ENCODE results near the gene SLC26A2.

DNA sequence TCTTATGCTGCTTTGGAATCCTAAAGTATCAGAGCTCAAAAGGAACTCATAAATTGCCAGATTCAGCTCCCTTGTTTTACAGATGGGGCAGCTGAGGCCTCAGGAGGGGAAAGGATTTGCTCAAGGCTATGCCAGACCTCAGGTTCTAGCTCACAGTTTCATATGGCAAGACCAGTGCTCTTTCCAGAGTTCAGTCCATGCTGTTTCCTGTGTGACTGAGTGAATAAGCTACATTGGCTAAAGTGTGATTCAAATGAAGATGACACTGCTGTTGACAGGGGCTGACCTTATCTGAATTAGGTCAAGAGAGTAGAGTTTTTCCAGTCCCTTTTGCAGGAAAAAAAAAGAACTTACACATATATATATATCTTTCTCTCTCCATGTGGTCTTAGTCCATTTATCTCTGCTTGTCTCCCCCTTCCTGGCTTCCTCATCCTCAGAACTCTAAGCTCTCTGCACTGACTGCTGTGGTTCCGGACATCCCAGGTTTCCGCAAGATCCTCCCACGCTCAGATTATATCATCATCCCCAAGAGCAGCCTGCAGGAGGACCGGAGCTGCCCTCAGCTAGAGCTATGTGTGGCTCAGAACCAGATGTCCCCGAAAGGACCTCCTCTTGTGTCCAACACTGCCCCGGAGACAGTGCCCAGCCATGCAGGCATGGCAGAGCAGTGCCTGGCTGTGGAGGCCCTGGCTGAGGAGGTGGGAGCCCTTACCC lies 49.3 kb downstream of the SLC26A2 start:
- TF ChIP-seq, protein P1, sequence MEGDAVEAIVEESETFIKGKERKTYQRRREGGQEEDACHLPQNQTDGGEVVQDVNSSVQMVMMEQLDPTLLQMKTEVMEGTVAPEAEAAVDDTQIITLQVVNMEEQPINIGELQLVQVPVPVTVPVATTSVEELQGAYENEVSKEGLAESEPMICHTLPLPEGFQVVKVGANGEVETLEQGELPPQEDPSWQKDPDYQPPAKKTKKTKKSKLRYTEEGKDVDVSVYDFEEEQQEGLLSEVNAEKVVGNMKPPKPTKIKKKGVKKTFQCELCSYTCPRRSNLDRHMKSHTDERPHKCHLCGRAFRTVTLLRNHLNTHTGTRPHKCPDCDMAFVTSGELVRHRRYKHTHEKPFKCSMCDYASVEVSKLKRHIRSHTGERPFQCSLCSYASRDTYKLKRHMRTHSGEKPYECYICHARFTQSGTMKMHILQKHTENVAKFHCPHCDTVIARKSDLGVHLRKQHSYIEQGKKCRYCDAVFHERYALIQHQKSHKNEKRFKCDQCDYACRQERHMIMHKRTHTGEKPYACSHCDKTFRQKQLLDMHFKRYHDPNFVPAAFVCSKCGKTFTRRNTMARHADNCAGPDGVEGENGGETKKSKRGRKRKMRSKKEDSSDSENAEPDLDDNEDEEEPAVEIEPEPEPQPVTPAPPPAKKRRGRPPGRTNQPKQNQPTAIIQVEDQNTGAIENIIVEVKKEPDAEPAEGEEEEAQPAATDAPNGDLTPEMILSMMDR (IDR thresholded peaks at IDR 0.05) = no peak
- TF ChIP-seq POLR2AphosphoS5 (IDR thresholded peaks at IDR 0.05) = no peak

All from transverse colon (tissue), 4 donors.